Trophoblast cell (in vitro differentiated cells and primary cell): ENCODE measurements around the gene ALKBH5.
"Not testable (repeated sequence)": the region's sequence is repeated elsewhere in the genome, so short reads cannot be mapped to it uniquely, and the experiment has no call there.

Source experiments
- DNase-seq, 2 donors: peaks; one replicate each; pipeline ENCODE4 v3.0.0-alpha.2; 2016
- H2AFZ ChIP-seq: 2 replicates; pipeline ENCODE4 v1.6.1; 2013; ENCODE audit warnings: low read length, moderate library complexity, mild to moderate bottlenecking; ENCODE audit not compliant: insufficient read depth, poor library complexity
- H2AK5ac ChIP-seq: 2 replicates; pipeline ENCODE4 v1.6.1; 2013; ENCODE audit warnings: mild to moderate bottlenecking, low read length
- H2BK120ac ChIP-seq: 2 replicates; pipeline ENCODE4 v1.6.1; 2013; ENCODE audit warnings: low read length, mild to moderate bottlenecking, moderate library complexity; ENCODE audit not compliant: insufficient read depth, poor library complexity
- H2BK12ac ChIP-seq: 2 replicates; pipeline ENCODE4 v1.6.1; 2013; ENCODE audit warnings: mild to moderate bottlenecking, low read length, moderate library complexity
- H2BK5ac ChIP-seq: 2 replicates; pipeline ENCODE4 v1.6.1; 2013; ENCODE audit warnings: low read length, low read depth, moderate library complexity, mild to moderate bottlenecking; ENCODE audit not compliant: poor library complexity
- H3K14ac ChIP-seq: 2 replicates; pipeline ENCODE4 v1.6.1; 2013; ENCODE audit warnings: mild to moderate bottlenecking, low read length
- H3K18ac ChIP-seq: 2 replicates; pipeline ENCODE4 v1.6.1; 2013; ENCODE audit warnings: mild to moderate bottlenecking, low read length
- H3K23ac ChIP-seq: 2 replicates; pipeline ENCODE4 v1.6.1; 2013; ENCODE audit warnings: low read length
- H3K27ac ChIP-seq: 2 replicates; pipeline ENCODE4 v1.5.1; 2013; ENCODE audit warnings: low read depth, mild to moderate bottlenecking, inconsistent platforms, low read length, moderate library complexity
- H3K27me3 ChIP-seq: 2 replicates; pipeline ENCODE4 v1.6.1; 2013; ENCODE audit warnings: inconsistent platforms, mild to moderate bottlenecking, low read length, moderate library complexity; ENCODE audit not compliant: insufficient read depth
- H3K36me3 ChIP-seq, 2 experiments: 1 replicate in 1 of 2; 2 replicates in 1 of 2; pipeline ENCODE4 v1.6.1; 2013; ENCODE audit warnings: low read length in 2 of 2, mild to moderate bottlenecking in 2 of 2, moderate library complexity in 1 of 2; ENCODE audit not compliant: insufficient read depth in 2 of 2, control insufficient read depth in 1 of 2
- H3K4ac ChIP-seq: 2 replicates; pipeline ENCODE4 v1.6.1; 2013; ENCODE audit warnings: low read depth, mild to moderate bottlenecking, low read length, moderate library complexity
- H3K4me1 ChIP-seq, 2 experiments: 1 replicate in 1 of 2; 2 replicates in 1 of 2; pipeline ENCODE4 v1.6.1; 2013; ENCODE audit warnings: low read length in 2 of 2, mild to moderate bottlenecking in 2 of 2, moderate library complexity in 1 of 2; ENCODE audit not compliant: insufficient read depth in 2 of 2, control insufficient read depth in 1 of 2
- H3K4me2 ChIP-seq: 2 replicates; pipeline ENCODE4 v1.6.1; 2013; ENCODE audit warnings: inconsistent platforms, mild to moderate bottlenecking, low read length, moderate library complexity
- H3K4me3 ChIP-seq: 2 replicates; pipeline ENCODE4 v1.5.1; 2013; ENCODE audit warnings: mild to moderate bottlenecking, low read depth, low read length, inconsistent platforms
- H3K79me1 ChIP-seq: one replicate; pipeline ENCODE4 v1.6.1; 2013; ENCODE audit warnings: low read length
- H3K79me2 ChIP-seq: 2 replicates; pipeline ENCODE4 v1.6.1; 2013; ENCODE audit warnings: low read length, mild to moderate bottlenecking; ENCODE audit not compliant: control insufficient read depth, insufficient read depth, poor library complexity
- H3K9ac ChIP-seq: 2 replicates; pipeline ENCODE4 v1.6.1; 2013; ENCODE audit warnings: mild to moderate bottlenecking, low read length
- H3K9me3 ChIP-seq: 2 replicates; pipeline ENCODE4 v1.6.1; 2013; ENCODE audit warnings: low read depth, mild to moderate bottlenecking, control low read depth, inconsistent platforms, low read length; ENCODE audit not compliant: insufficient read depth
- H4K12ac ChIP-seq: 2 replicates; pipeline ENCODE4 v1.6.1; 2013; ENCODE audit warnings: low read depth, mild to moderate bottlenecking, low read length, moderate library complexity
- H4K8ac ChIP-seq: 2 replicates; pipeline ENCODE4 v1.6.1; 2013; ENCODE audit warnings: low read depth, mild to moderate bottlenecking, low read length, moderate library complexity
- H4K91ac ChIP-seq: one replicate; pipeline ENCODE4 v1.6.1; 2013; ENCODE audit warnings: low read depth, mild to moderate bottlenecking, low read length, moderate library complexity
- WGBS: extraction: QIAGEN DNeasy Blood & Tissue Kit; methylation state at CpG from one replicate; pipeline ENCODE4 v1.1.7; 2013; ENCODE audit warnings: missing lambda C conversion rate; ENCODE audit not compliant: insufficient read length, insufficient coverage; ENCODE audit errors: extremely low coverage; 5-methylcytosine and 5-hydroxymethylcytosine counted together

ALKBH5 gene

GRCh38 chr17:18208092-18208491 lies 24.5 kb downstream of the ALKBH5 start:
- Histone ChIP-seq H2AK5ac (no peak overlapping the region), H3K9ac (no peak overlapping the region)

GRCh38 chr17:18213666-18214270 lies 30.1 kb downstream of the ALKBH5 start:
- H4K12ac ChIP-seq = no peak overlapping the region
- H3K23ac ChIP-seq = no peak overlapping the region
- DNase-seq = peak in 1 of 2 donors; percentile 7
- H3K9ac ChIP-seq = no peak overlapping the region
- H3K9me3 ChIP-seq = no peaks in the 10 kb centered on the region
- no peaks in the 10 kb centered on the region for H3K79me2 ChIP-seq
- no peaks in the 10 kb centered on the region for H3K79me1 ChIP-seq
- H3K4me3 ChIP-seq = no peak overlapping the region
- no peak overlapping the region for H3K27ac ChIP-seq
- H4K8ac ChIP-seq = no peak overlapping the region
- no peaks in the 10 kb centered on the region for H3K4me1 ChIP-seq
- H4K91ac ChIP-seq = no peak overlapping the region
- no peak overlapping the region for H3K4me2 ChIP-seq
- no peaks in the 10 kb centered on the region for H3K27me3 ChIP-seq
- no peak overlapping the region for H2AK5ac ChIP-seq
- H3K18ac ChIP-seq = no peak overlapping the region
- H3K36me3 ChIP-seq = peaks cover 16 to 21% of the 10 kb centered on the region in 2 experiments
- H2BK5ac ChIP-seq = no peak overlapping the region
- H3K4ac ChIP-seq = no peak overlapping the region
- no peak overlapping the region for H2BK120ac ChIP-seq
- H2AFZ ChIP-seq = no peak overlapping the region
- no CpG with 5 or more reads among the region's 7 CpGs for WGBS
- H3K14ac ChIP-seq = no peak overlapping the region
- no peak overlapping the region for H2BK12ac ChIP-seq

More at GRCh38 chr17:18208092-18208491, 24.5 kb downstream of the ALKBH5 start:
- DNase-seq = no peak
- Histone ChIP-seq H2BK5ac (no peak overlapping the region), H3K4me1 (peaks cover 5% of the 10 kb centered on the region in 2 experiments), H3K27ac (no peak overlapping the region), H2BK120ac (no peak overlapping the region), H3K9me3 (no peaks in the 10 kb centered on the region), H3K14ac (no peak overlapping the region), H3K4ac (no peak overlapping the region), H3K79me2 (no peaks in the 10 kb centered on the region), H4K8ac (no peak overlapping the region), H2AFZ (no peak overlapping the region), H3K23ac (no peak overlapping the region), H3K18ac (no peak overlapping the region), H2BK12ac (no peak overlapping the region), H3K36me3 (peaks cover 47 to 57% of the 10 kb centered on the region in 2 experiments), H4K12ac (no peak overlapping the region), H3K4me2 (no peak overlapping the region), H4K91ac (no peak overlapping the region), H3K27me3 (no peaks in the 10 kb centered on the region), H3K79me1 (no peaks in the 10 kb centered on the region), H3K4me3 (peak overlapping the region; percentile 31)
- WGBS = no CpG with 5 or more reads among the region's 19 CpGs

- H3K79me2 ChIP-seq, H3K9ac ChIP-seq, H3K23ac ChIP-seq, H3K9me3 ChIP-seq, H3K4me1 ChIP-seq, H2AFZ ChIP-seq, H2BK120ac ChIP-seq, H2BK12ac ChIP-seq, H4K91ac ChIP-seq, H2BK5ac ChIP-seq, H4K12ac ChIP-seq, H3K27ac ChIP-seq, H3K36me3 ChIP-seq, H3K4me3 ChIP-seq, H3K79me1 ChIP-seq, H3K14ac ChIP-seq, H3K4ac ChIP-seq, H2AK5ac ChIP-seq, H3K27me3 ChIP-seq, H3K18ac ChIP-seq, DNase-seq, H3K4me2 ChIP-seq, H4K8ac ChIP-seq: not testable (repeated sequence)
- no CpG with 5 or more reads among the region's 11 CpGs for WGBS
These were observed 33.3 kb downstream of the ALKBH5 start for GRCh38 chr17:18216906-18217305.

DNA sequence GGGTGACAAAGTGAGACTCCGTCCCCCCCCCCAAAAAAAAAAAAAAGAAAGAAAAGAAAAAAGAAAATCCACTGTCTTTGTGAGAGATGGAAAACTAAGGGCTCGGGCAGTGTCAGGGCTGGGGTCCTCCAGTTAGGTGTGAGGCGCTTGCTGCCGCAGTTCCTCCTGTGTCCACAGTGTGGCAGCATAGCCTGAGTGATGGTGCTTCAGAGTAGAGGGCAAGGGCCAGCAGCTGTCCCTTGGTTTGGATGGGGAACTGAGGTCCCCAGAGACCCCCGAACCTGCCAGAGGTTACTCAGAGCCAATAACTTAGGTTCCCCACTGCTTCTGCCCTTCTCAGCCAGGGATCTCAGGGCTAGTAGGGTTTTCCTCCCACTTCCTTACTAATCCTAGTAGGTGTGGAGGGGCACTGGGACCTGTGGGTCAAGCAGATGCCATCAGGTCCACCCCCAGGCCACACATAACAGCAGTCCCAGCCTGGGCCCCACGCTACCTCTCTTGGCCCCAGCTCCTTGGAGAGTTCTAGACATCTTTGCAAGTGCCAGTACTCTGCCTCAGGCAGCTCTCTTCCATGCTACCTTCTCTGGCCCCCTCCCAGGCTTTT lies 33.9 kb downstream of the ALKBH5 start:
- H3K79me1 ChIP-seq = no peaks in the 10 kb centered on the region
- H3K4ac ChIP-seq = no peak overlapping the region
- DNase-seq = peak; percentile 46 to 82
- no CpG with 5 or more reads among the region's 6 CpGs for WGBS
- H2BK120ac ChIP-seq = no peak overlapping the region
- no peak overlapping the region for H4K91ac ChIP-seq
- H3K4me3 ChIP-seq = no peak overlapping the region
- no peak overlapping the region for H4K12ac ChIP-seq
- H3K18ac ChIP-seq = no peak overlapping the region
- no peak overlapping the region for H2AK5ac ChIP-seq
- no peak overlapping the region for H3K4me2 ChIP-seq
- H2BK12ac ChIP-seq = no peak overlapping the region
- peaks cover 0 to 2% of the 10 kb centered on the region in 2 experiments for H3K4me1 ChIP-seq
- no peak overlapping the region for H3K27ac ChIP-seq
- no peaks in the 10 kb centered on the region for H3K79me2 ChIP-seq
- no peaks in the 10 kb centered on the region for H3K27me3 ChIP-seq
- H3K9ac ChIP-seq = no peak overlapping the region
- no peak overlapping the region for H2BK5ac ChIP-seq
- H3K36me3 ChIP-seq = no peaks in the 10 kb centered on the region
- H3K14ac ChIP-seq = no peak overlapping the region
- H4K8ac ChIP-seq = no peak overlapping the region
- H2AFZ ChIP-seq = no peak overlapping the region
- no peaks in the 10 kb centered on the region for H3K9me3 ChIP-seq
- H3K23ac ChIP-seq = no peak overlapping the region
